Prostate gland (tissue), 2 donors: ENCODE results near the gene DCDC1.

ENCODE experiments used
- POLR2A ChIP-seq: fragments of 450-650 bp; IDR thresholded peaks from one replicate; pipeline ENCODE4 v1.6.1; 2016; ENCODE audit warnings: antibody characterized with exemption, mild to moderate bottlenecking
- POLR2AphosphoS5 ChIP-seq: sonication (generic); formaldehyde crosslinking; IDR thresholded peaks from one replicate; pipeline ENCODE4 v1.6.1; 2017; ENCODE audit warnings: antibody characterized with exemption
- TF ChIP-seq, protein P1 (sequence below), 4 experiments: fragments of 200-600 bp in 2 of 4; fragments of 450-650 bp in 2 of 4; sonication (generic) in 2 of 4; IDR thresholded peaks; 1 replicate in 3 of 4; 2 replicates in 1 of 4; pipeline ENCODE4 v1.5.1; 2016 to 2019; ENCODE audit warnings: antibody characterized with exemption in 4 of 4, mild to moderate bottlenecking in 2 of 4, moderate library complexity in 2 of 4

DNA sequence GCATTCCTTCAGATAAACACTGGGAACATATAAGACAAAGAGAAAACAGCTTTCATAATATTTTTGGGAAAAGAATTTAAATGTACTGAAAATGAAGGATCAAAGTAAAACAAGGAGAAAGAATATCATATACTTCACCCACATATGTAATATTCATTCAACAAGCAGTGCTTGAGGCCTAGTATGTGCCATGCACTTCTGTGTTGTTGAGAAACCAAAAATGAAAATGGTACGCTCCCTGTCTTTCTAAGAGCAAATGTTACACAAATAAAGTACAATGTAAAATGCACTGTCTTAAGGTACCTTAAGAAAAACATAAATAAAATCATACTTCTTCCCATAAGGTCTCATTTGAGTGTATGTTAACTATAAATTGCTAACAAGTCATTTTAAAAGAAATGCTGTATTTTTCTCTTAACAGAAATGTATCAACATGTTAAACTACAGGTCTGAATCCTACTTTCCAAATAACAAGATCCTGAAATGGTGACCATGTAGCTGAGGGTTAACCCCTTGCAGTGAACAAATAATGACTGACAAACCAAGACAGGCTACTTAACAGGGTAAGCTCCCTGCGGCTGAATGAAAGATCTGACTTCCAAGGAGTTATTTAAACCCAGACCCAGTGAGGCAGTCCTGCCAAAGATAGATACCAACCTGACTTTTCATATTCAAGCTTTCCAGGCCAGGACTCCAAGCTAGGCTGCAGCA lies 377.6 kb downstream of the DCDC1 start:
- TF ChIP-seq, protein P1, sequence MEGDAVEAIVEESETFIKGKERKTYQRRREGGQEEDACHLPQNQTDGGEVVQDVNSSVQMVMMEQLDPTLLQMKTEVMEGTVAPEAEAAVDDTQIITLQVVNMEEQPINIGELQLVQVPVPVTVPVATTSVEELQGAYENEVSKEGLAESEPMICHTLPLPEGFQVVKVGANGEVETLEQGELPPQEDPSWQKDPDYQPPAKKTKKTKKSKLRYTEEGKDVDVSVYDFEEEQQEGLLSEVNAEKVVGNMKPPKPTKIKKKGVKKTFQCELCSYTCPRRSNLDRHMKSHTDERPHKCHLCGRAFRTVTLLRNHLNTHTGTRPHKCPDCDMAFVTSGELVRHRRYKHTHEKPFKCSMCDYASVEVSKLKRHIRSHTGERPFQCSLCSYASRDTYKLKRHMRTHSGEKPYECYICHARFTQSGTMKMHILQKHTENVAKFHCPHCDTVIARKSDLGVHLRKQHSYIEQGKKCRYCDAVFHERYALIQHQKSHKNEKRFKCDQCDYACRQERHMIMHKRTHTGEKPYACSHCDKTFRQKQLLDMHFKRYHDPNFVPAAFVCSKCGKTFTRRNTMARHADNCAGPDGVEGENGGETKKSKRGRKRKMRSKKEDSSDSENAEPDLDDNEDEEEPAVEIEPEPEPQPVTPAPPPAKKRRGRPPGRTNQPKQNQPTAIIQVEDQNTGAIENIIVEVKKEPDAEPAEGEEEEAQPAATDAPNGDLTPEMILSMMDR (IDR thresholded peaks at IDR 0.05): no peak
- TF ChIP-seq POLR2A (no peak), POLR2AphosphoS5 (no peak)
